SK-N-MC (cell line): ENCODE data around the gene BCORL1.

Experiments
- EZH2 ChIP-seq: fragments of 200-600 bp; sonication (generic); IDR thresholded peaks from one replicate; pipeline ENCODE4 v1.6.1; 2017; ENCODE audit warnings: antibody characterized with exemption
- POLR2AphosphoS5 ChIP-seq: IDR thresholded peaks from 2 replicates; pipeline ENCODE4 v1.6.1; 2012; ENCODE audit warnings: mild to moderate bottlenecking, low read depth, low read length, borderline replicate concordance

DNA sequence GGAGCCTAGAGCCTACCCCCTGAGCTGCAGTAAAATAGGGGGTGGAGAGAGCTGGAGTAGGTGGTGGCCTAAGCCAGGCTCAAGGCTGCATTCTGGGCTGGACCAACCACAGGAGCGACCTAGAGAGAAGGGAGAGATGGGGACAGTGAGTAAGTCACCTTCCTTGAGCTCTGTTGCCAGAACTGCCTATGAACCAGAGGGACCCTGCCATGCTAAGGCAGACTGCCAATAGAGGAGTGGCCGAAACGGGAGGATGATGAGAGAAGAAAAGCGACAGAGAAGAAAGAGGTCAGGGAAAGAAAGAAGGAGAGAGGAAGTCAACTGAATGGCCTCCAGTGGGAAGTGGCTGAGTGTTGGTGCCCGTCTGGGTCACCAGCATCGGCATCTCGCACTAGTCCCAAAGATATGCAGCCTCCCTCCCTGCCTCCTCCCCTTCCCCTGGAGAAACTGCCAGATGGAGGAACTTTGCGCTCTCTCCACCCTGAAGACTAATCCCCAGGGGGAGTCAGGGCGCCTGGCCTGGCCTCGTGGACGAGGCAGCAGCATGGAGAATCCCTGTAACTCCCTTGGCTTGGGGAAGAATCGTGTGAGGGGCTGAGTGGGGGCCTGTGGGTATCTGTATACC, 99.1 kb downstream of the BCORL1 start:
- no peak for TF ChIP-seq POLR2AphosphoS5
- TF ChIP-seq EZH2 = no peak
